ENCODE data around the gene RIPPLY3. TPM values are rescaled to one million over a fixed set of nuclear protein-coding genes. Genes with fewer than 3 reads are reported as not detected.

RIPPLY3 gene
- total and polyA plus RNA-seq, 2 of the 13 experiments (the other 11 are each of a cell fraction or from before 2014, with no cell fraction given) = 0.09 to 2.9 TPM

DNA sequence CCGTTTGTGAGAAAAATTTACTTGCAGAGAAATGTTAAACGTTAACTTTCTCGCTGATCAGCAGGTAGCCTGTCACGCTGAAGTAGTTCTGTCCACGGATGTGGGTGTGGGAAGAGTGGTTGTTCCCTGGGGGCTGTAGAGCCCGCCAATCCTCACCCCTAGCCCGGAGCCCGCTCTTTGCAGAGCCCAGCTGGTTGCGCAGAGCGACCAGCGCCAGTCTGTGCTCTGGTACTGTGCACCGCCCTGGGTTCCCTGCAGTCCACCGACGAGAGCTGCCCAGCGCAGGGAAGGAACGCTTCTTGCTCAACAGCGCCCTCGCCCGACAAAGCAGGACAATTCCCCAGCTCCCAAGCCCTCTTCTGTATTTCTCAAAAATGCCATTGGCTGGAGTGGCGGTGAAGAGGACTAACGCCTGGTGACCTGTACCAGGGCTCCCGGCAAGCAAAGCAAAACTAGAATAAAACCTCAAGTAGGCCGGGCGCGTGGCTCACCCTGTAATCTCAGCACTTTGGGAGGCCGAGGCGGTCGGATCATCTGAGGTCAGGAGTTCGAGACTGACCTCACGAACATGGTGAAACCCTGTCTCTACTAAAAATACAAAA is 3.3 kb downstream of the RIPPLY3 start (continued):
- TF ChIP-seq ZNF570 (CRISPR knock-in tag; IDR thresholded peaks at IDR 0.05; ENCODE audit: borderline replicate concordance) (no peak), HNF4G (IDR thresholded peaks at IDR 0.05; ENCODE audit: borderline replicate concordance, low read depth, low read length) (no peak), HNF4G (CRISPR knock-in tag; IDR thresholded peaks at IDR 0.05; ENCODE audit: borderline replicate concordance, low read depth) (no peak), ZBTB7A (CRISPR knock-in tag; IDR thresholded peaks at IDR 0.05) (no peak), ZNF629 (CRISPR knock-in tag; conservative IDR thresholded peaks at IDR 0.05) (no peak), TAF15 (IDR thresholded peaks at IDR 0.05; ENCODE audit: low read depth, low read length, poor library complexity, severe bottlenecking) (no peak), HOXA7 (CRISPR knock-in tag; IDR thresholded peaks at IDR 0.05) (no peak), SIX1 (CRISPR knock-in tag; IDR thresholded peaks at IDR 0.05; ENCODE audit: borderline replicate concordance) (no peak), NRL (CRISPR knock-in tag; IDR thresholded peaks at IDR 0.05; ENCODE audit: borderline replicate concordance) (no peak), ZNF850 (CRISPR knock-in tag; conservative IDR thresholded peaks at IDR 0.05) (no peak), XBP1 (CRISPR knock-in tag; IDR thresholded peaks at IDR 0.05) (no peak), ZNF615 (CRISPR knock-in tag; IDR thresholded peaks at IDR 0.05; ENCODE audit: borderline replicate concordance) (no peak), REXO4 (CRISPR knock-in tag; IDR thresholded peaks at IDR 0.05; ENCODE audit: borderline replicate concordance) (no peak), ZNF292 (CRISPR knock-in tag; IDR thresholded peaks at IDR 0.05; ENCODE audit: borderline replicate concordance, low read depth) (peak; percentile 77), JUND (CRISPR knock-in tag; IDR thresholded peaks at IDR 0.05) (no peak), SNRNP70 (IDR thresholded peaks at IDR 0.05; ENCODE audit: low read depth, low read length) (no peak), HES4 (CRISPR knock-in tag; IDR thresholded peaks at IDR 0.05; ENCODE audit: borderline replicate concordance) (no peak), HDAC2 (CRISPR knock-in tag; IDR thresholded peaks at IDR 0.05) (peak; percentile 63; the same call in 1 of the 2 replicates), SAFB2 (CRISPR knock-in tag; IDR thresholded peaks at IDR 0.05; ENCODE audit: borderline replicate concordance, low read depth) (no peak), RAD21 (CRISPR knock-in tag; IDR thresholded peaks at IDR 0.05) (peak; percentile 89), ZSCAN25 (CRISPR knock-in tag; IDR thresholded peaks at IDR 0.05) (no peak), CHCHD3 (CRISPR knock-in tag; IDR thresholded peaks at IDR 0.05) (no peak), ZNF607 (CRISPR knock-in tag; IDR thresholded peaks at IDR 0.05; ENCODE audit: borderline replicate concordance) (no peak)
- TF ChIP-seq, protein P1, sequence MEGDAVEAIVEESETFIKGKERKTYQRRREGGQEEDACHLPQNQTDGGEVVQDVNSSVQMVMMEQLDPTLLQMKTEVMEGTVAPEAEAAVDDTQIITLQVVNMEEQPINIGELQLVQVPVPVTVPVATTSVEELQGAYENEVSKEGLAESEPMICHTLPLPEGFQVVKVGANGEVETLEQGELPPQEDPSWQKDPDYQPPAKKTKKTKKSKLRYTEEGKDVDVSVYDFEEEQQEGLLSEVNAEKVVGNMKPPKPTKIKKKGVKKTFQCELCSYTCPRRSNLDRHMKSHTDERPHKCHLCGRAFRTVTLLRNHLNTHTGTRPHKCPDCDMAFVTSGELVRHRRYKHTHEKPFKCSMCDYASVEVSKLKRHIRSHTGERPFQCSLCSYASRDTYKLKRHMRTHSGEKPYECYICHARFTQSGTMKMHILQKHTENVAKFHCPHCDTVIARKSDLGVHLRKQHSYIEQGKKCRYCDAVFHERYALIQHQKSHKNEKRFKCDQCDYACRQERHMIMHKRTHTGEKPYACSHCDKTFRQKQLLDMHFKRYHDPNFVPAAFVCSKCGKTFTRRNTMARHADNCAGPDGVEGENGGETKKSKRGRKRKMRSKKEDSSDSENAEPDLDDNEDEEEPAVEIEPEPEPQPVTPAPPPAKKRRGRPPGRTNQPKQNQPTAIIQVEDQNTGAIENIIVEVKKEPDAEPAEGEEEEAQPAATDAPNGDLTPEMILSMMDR (CRISPR knock-in tag; IDR thresholded peaks at IDR 0.05) = peak; percentile 97
- TF ChIP-seq, protein P2, sequence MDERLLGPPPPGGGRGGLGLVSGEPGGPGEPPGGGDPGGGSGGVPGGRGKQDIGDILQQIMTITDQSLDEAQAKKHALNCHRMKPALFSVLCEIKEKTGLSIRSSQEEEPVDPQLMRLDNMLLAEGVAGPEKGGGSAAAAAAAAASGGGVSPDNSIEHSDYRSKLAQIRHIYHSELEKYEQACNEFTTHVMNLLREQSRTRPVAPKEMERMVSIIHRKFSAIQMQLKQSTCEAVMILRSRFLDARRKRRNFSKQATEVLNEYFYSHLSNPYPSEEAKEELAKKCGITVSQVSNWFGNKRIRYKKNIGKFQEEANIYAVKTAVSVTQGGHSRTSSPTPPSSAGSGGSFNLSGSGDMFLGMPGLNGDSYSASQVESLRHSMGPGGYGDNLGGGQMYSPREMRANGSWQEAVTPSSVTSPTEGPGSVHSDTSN (CRISPR knock-in tag; IDR thresholded peaks at IDR 0.05) = no peak
- TF ChIP-seq, protein P3, sequence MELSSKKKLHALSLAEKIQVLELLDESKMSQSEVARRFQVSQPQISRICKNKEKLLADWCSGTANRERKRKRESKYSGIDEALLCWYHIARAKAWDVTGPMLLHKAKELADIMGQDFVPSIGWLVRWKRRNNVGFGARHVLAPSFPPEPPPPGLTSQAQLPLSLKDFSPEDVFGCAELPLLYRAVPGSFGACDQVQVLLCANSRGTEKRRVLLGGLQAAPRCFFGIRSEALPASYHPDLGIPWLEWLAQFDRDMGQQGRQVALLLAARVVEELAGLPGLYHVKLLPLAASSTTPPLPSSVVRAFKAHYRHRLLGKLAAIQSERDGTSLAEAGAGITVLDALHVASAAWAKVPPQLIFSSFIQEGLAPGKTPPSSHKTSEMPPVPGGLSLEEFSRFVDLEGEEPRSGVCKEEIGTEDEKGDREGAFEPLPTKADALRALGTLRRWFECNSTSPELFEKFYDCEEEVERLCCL (CRISPR knock-in tag; IDR thresholded peaks at IDR 0.05; ENCODE audit: borderline replicate concordance) = no peak
- TF ChIP-seq, protein P4, sequence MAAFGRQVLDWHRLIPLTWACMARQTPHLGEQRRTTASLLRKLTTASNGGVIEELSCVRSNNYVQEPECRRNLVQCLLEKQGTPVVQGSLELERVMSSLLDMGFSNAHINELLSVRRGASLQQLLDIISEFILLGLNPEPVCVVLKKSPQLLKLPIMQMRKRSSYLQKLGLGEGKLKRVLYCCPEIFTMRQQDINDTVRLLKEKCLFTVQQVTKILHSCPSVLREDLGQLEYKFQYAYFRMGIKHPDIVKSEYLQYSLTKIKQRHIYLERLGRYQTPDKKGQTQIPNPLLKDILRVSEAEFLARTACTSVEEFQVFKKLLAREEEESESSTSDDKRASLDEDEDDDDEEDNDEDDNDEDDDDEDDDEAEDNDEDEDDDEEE (CRISPR knock-in tag; IDR thresholded peaks at IDR 0.05) = no peak

All from HepG2 (cell line).